ENCODE data around the gene UBE3D.
"Not testable (repeated sequence)": the region's sequence is repeated elsewhere in the genome, so short reads cannot be mapped to it uniquely, and the experiment has no call there.

UBE3D gene

DNA sequence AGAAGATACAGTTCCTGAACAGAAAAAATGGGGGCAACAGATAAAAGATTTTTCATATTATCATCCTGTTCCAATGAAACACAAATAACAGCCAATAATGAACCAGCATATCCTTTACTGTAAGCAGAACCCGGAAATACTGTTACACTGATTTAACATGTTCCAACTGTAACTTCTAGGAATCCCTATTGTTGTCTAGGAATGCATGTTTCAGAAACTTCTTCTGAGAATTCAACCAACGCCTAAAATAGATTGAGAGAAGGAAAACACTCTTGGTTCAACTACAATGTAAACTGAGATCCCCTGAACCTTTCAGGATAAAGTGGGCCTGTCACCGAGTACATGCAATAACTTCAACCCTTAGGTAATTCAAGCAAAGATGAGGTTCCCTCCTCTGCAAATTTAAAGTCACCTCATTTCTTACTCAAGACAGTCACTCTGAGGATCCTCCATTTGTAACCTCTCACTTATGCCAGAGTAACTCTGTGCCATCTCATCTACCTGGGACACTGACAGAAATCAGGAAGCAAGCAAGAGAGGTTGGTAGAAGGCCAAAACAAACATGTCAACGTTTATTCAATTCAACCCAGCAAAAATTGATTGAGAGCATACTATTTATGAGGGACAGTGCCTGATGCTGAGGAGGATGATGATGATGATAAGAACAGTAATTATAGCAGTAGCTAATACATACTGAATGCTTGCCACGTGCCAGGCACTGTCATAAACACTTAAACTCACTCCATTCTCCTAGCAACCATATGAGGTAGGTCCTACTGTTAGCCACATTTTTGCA, 14.1 kb downstream of the UBE3D start:
- no peak for DNase-seq

- DNase-seq, result no peak
Measured at GRCh38 chr6:83047065-83047754, 18.4 kb downstream of the UBE3D start.

DNA sequence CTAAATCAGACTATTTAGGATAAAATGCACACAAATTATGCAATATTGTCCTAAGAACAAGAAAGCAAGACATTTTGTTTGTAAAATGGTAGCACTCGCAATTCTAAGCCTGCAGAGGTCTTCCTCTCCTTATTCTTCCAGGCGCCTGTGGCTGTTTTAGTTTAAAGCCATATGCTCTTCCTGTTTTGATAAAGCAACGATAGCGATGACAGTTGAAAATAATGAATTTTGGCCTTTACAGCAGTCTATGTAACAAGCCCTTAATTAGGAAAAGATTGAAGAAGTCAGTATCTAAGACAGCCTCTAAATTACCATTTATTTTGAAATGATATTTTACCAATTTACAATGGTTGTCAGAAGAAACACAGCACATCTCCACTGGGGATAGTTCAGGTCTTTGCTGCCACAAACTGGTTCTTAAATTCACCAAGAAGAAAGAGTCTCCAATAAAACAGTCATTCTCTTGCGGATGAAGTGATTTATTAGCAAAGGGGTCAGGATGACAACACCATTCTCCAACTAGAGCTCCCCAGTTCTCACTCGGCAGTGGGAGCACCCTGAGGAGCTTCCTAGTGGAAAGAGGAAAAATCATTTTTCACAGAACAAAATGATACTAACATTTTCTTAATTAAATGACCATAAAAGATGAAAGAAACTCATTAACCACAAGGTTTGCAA, 21.4 kb downstream of the UBE3D start:
- DNase-seq, result no peak

GRCh38 chr6:83042467-83043053, 23.1 kb downstream of the UBE3D start:
- no peak for DNase-seq

- no peak for DNase-seq
Measured at GRCh38 chr6:83038246-83038645, 27.4 kb downstream of the UBE3D start.

GRCh38 chr6:83031689-83032088, 34.0 kb downstream of the UBE3D start:
- DNase-seq, result no peak

GRCh38 chr6:83019741-83020140, 45.9 kb downstream of the UBE3D start:
- no peak for DNase-seq

DNA sequence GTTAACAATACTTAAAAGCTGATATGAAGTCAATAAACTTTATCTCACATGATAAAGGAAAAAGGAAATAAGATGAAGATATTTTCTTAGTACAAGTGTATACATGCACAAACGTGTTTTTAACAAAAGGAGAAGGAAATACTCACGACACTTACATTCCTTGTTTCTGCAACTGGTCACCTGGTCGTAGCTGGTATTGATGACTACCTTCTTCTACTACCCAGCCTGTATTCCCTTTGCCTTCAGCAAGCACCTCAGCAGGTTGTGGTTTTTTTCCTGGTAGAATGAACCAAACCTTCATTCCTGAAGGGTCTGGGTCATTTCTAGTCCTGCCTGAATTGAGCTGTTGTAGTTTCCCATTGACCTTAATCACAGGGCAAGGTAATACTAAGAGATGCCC, 54.5 kb downstream of the UBE3D start:
- not testable (repeated sequence) for DNase-seq

GRCh38 chr6:83008626-83009025, 57.0 kb downstream of the UBE3D start:
- no peak for DNase-seq

GRCh38 chr6:83006270-83006905, 59.3 kb downstream of the UBE3D start:
- DNase-seq, result no peak

DNA sequence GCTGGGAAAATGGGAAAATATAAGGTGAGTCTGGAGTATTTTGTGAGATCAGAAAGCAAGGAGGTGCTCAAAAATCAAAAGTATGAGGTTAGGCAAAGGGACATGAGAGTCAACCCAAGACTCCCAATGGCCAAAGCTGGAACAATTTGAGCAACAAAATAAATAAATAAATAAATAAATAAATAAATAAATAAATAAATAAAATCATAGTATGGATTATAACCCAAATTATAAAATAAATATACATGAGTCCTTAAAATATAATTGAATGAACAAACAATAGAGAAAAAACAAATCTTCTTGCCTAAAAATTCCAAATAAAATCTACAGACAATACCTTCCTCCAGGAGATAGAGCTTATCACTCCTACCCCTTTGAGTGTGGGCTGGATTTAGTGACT, 69.5 kb downstream of the UBE3D start:
- no peak for DNase-seq

DNA sequence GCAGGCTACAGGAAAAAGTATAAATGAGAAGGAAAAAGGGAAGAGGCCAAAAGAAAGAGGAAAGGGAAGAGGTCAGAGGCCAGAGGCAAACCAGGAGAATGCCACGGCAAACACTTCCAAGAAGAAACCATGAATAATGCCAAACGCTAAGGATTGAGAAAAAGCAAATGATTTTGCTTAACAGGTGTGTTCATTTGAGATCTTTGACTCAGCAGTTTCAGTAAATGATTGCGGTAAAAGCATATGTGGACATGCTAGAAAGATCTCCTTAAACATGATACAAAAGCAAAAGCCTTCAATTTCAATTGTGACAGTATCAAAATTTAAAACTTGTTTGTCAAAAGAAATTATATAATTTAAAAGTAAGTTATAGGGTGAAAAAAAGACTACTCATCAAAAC, 70.6 kb downstream of the UBE3D start:
- DNase-seq, result no peak

DNA sequence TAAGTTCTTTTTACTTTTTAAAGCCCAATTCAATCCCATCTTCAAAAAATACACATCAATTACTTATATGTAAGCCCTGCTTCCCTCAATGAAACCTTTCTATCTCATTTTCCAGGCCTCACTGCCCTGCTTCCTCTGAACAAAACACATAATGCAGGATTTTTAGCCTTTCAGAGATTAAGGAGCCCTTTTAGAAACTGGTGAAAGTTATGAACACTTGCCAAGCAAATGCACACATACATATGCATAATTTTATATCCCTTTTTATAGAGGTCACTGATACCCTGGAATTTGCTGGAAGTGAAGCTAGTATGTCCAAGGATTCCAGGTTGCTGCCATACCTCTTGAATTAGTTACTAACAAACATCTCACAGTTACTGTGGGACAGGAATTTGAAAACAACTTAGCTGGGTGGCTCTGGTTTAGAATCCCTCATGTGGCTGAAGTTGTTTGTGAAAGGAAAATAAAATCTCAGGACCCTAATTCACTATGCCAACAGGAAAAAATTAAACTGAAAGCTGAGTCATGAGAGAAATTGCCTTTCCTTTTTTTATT, 75.8 kb downstream of the UBE3D start:
- no peak for DNase-seq

- DNase-seq, result no peak
Measured at GRCh38 chr6:82988930-82989351, 76.7 kb downstream of the UBE3D start.

DNA sequence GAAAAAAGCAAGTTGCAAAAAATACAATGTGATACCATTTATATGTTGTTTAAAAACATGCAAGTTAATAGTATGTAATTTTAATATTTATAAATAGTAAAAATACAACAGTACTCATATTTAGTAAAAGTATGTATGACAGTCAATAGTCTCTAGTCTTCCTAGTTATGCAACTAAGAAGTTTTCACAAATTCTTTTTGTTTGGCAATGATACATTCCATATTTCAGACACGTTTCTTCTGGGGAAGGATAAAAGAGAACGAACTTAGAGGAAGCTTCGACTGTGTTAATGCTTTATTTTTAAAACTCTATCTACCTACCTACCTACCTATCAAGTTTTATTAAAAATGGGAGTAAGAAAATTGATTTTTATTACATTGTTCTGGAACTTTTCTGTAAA, 77.7 kb downstream of the UBE3D start:
- no peak for DNase-seq

DNA sequence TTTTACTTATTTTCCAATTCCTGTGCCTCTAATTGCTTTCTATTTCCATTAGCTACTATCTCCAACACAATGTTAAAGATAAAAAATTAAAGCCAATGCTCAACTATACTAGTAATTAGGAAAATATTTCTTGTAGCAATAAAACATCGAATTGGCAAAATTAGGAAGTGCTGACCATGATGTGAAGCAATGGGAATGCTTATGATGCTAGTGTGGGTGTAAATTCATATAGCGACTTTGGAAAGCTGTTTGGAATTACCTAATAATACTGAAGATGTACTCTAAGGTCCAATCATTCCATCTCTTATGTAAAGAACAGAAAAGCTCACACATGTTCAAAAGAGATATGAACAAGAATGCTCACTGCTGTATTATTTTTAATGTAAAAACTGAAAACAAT, 78.2 kb downstream of the UBE3D start:
- no peak for DNase-seq

- no peak for DNase-seq
Measured at GRCh38 chr6:82984720-82985119, 80.9 kb downstream of the UBE3D start.

- DNase-seq, result no peak
Measured at GRCh38 chr6:82980086-82980485, 85.6 kb downstream of the UBE3D start.

DNA sequence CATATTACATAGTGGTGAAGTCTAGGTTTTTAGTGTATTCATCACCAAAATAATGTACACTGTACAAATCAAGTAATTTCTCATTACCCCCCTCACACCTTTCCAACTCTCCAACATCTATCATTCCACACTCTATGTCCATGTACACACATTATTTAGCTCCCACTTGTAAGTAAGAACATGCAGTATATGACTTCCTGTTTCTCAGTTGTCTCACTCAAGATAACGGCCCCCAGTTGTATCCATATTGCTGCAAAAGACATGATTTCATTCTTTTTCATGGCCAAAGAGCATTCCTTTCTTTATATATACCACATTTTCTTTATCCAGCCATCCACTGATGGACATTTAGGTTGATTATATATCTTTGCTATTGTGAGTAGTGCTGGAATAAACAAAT, 86.0 kb downstream of the UBE3D start:
- DNase-seq, result no peak

- no peak for DNase-seq
Measured at GRCh38 chr6:82978362-82978945, 87.2 kb downstream of the UBE3D start.

DNA sequence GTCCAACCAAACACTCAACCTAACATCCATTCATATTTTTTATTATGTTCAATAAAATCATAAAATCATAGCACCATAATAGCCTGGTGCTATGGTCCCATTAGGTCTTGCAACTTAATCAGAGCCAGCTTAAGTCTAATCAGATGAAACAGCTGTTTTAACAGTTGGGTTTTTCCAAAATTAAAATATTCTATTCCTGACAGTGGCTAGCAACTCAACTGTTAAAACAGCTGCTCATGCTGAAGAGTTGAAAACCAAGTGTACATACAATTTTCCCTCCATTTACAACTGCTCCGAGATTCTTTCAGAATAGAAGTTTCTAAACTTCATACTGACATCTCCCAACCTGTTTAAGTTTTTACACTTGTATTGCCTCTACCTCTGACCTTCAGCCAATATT, 89.5 kb downstream of the UBE3D start:
- DNase-seq, result no peak

DNA sequence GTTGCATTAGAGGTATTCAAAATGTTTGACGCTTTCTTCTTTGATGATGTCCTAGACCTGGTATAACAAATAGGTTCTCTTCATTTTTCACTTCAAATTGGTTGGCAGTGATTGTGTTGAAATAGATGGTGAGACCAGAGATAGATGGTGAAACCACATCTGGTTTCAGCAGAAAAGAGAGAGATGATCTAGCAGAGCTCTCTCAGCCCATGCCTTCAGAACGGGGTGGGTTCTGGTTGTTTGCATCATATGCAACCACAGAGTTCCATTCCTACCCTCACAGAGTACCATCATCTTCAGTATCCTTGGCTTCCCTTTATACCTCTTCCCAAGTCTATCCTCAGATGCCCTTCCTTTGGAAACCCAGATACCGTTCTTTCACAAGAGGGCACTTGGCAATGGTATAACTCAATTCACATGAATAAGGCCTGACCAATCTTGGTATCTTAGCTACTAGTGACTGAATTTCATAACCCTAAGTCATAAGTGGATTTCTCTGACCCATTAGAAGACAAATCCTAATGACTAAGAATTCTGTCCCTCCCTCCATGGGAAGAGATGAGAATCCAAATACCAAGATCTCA, 93.7 kb downstream of the UBE3D start:
- DNase-seq, result no peak
